Measurements from ENCODE around the gene MSH5. TPM values are rescaled to one million over a fixed set of nuclear protein-coding genes. Genes with fewer than 3 reads are reported as not detected.

Gene MSH5
- total and polyA plus RNA-seq, 2 of the 13 experiments (the other 11 are each of a cell fraction or from before 2014, with no cell fraction given): 10.2 to 38.7 TPM

- TF ChIP-seq ZNF704 (CRISPR knock-in tag; IDR thresholded peaks at IDR 0.05; ENCODE audit: borderline replicate concordance): no peak
- TF ChIP-seq, protein P1, sequence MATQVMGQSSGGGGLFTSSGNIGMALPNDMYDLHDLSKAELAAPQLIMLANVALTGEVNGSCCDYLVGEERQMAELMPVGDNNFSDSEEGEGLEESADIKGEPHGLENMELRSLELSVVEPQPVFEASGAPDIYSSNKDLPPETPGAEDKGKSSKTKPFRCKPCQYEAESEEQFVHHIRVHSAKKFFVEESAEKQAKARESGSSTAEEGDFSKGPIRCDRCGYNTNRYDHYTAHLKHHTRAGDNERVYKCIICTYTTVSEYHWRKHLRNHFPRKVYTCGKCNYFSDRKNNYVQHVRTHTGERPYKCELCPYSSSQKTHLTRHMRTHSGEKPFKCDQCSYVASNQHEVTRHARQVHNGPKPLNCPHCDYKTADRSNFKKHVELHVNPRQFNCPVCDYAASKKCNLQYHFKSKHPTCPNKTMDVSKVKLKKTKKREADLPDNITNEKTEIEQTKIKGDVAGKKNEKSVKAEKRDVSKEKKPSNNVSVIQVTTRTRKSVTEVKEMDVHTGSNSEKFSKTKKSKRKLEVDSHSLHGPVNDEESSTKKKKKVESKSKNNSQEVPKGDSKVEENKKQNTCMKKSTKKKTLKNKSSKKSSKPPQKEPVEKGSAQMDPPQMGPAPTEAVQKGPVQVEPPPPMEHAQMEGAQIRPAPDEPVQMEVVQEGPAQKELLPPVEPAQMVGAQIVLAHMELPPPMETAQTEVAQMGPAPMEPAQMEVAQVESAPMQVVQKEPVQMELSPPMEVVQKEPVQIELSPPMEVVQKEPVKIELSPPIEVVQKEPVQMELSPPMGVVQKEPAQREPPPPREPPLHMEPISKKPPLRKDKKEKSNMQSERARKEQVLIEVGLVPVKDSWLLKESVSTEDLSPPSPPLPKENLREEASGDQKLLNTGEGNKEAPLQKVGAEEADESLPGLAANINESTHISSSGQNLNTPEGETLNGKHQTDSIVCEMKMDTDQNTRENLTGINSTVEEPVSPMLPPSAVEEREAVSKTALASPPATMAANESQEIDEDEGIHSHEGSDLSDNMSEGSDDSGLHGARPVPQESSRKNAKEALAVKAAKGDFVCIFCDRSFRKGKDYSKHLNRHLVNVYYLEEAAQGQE (IDR thresholded peaks at IDR 0.05; ENCODE audit: borderline replicate concordance in 1 of 2, low read depth in 1 of 2, low read length in 2 of 2): no peak
- TF ChIP-seq, protein P2, sequence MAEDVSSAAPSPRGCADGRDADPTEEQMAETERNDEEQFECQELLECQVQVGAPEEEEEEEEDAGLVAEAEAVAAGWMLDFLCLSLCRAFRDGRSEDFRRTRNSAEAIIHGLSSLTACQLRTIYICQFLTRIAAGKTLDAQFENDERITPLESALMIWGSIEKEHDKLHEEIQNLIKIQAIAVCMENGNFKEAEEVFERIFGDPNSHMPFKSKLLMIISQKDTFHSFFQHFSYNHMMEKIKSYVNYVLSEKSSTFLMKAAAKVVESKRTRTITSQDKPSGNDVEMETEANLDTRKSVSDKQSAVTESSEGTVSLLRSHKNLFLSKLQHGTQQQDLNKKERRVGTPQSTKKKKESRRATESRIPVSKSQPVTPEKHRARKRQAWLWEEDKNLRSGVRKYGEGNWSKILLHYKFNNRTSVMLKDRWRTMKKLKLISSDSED (CRISPR knock-in tag; IDR thresholded peaks at IDR 0.05): no peak
- TF ChIP-seq MXD4 (CRISPR knock-in tag; IDR thresholded peaks at IDR 0.05): peak; percentile 73; the same call in 1 of the 2 replicates
- TF ChIP-seq ZNF546 (CRISPR knock-in tag; conservative IDR thresholded peaks at IDR 0.05): no peak
- TF ChIP-seq ZNF644 (CRISPR knock-in tag; IDR thresholded peaks at IDR 0.05; ENCODE audit: low read depth): no peak
- TF ChIP-seq ZNF557 (CRISPR knock-in tag; IDR thresholded peaks at IDR 0.05): no peak; the same call in none of the 2 replicates
- no peak for TF ChIP-seq ZNF552 (CRISPR knock-in tag; IDR thresholded peaks at IDR 0.05; ENCODE audit: borderline replicate concordance)
- TF ChIP-seq SMARCE1 (IDR thresholded peaks at IDR 0.05; ENCODE audit: borderline replicate concordance): no peak
- no peak for TF ChIP-seq ZNF225 (CRISPR knock-in tag; IDR thresholded peaks at IDR 0.05)
- peak; percentile 88 for TF ChIP-seq XRCC5 (optimal IDR thresholded peaks at IDR 0.05; ENCODE audit: low read length)
- peak; percentile 16; the same call in 1 of the 2 replicates for TF ChIP-seq TOPORS (CRISPR knock-in tag; IDR thresholded peaks at IDR 0.05)
- no peak for TF ChIP-seq NFE2L2 (IDR thresholded peaks at IDR 0.05; ENCODE audit: low read length)
- TF ChIP-seq, protein P3, sequence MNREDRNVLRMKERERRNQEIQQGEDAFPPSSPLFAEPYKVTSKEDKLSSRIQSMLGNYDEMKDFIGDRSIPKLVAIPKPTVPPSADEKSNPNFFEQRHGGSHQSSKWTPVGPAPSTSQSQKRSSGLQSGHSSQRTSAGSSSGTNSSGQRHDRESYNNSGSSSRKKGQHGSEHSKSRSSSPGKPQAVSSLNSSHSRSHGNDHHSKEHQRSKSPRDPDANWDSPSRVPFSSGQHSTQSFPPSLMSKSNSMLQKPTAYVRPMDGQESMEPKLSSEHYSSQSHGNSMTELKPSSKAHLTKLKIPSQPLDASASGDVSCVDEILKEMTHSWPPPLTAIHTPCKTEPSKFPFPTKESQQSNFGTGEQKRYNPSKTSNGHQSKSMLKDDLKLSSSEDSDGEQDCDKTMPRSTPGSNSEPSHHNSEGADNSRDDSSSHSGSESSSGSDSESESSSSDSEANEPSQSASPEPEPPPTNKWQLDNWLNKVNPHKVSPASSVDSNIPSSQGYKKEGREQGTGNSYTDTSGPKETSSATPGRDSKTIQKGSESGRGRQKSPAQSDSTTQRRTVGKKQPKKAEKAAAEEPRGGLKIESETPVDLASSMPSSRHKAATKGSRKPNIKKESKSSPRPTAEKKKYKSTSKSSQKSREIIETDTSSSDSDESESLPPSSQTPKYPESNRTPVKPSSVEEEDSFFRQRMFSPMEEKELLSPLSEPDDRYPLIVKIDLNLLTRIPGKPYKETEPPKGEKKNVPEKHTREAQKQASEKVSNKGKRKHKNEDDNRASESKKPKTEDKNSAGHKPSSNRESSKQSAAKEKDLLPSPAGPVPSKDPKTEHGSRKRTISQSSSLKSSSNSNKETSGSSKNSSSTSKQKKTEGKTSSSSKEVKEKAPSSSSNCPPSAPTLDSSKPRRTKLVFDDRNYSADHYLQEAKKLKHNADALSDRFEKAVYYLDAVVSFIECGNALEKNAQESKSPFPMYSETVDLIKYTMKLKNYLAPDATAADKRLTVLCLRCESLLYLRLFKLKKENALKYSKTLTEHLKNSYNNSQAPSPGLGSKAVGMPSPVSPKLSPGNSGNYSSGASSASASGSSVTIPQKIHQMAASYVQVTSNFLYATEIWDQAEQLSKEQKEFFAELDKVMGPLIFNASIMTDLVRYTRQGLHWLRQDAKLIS (CRISPR knock-in tag; IDR thresholded peaks at IDR 0.05): no peak
- no peak for TF ChIP-seq ATF7-NPFF (CRISPR knock-in tag; IDR thresholded peaks at IDR 0.05; ENCODE audit: low read depth)
- TF ChIP-seq, protein P4, sequence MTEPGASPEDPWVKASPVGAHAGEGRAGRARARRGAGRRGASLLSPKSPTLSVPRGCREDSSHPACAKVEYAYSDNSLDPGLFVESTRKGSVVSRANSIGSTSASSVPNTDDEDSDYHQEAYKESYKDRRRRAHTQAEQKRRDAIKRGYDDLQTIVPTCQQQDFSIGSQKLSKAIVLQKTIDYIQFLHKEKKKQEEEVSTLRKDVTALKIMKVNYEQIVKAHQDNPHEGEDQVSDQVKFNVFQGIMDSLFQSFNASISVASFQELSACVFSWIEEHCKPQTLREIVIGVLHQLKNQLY (CRISPR knock-in tag; IDR thresholded peaks at IDR 0.05): no peak
- TF ChIP-seq ZNF234 (CRISPR knock-in tag; conservative IDR thresholded peaks at IDR 0.05): no peak
- no peak for TF ChIP-seq SUZ12 (IDR thresholded peaks at IDR 0.05; ENCODE audit: low read depth, low read length)
- TF ChIP-seq ERF (CRISPR knock-in tag; IDR thresholded peaks at IDR 0.05): peak; percentile 54
- 0 out of 2 replicates have a peak, but pooled peaks have one; percentile 20 for TF ChIP-seq SATB2 (CRISPR knock-in tag; IDR thresholded peaks at IDR 0.05)
- TF ChIP-seq ZNF484 (CRISPR knock-in tag; IDR thresholded peaks at IDR 0.05; ENCODE audit: borderline replicate concordance, low read depth): 0 out of 2 replicates have a peak, but pooled peaks have one; percentile 7
Observed at GRCh38 chr6:31729515-31729978, 10.3 kb upstream of the MSH5 start (continued).

Data from HepG2 (cell line).